ENCODE measurements around the gene NRXN3.

DNA sequence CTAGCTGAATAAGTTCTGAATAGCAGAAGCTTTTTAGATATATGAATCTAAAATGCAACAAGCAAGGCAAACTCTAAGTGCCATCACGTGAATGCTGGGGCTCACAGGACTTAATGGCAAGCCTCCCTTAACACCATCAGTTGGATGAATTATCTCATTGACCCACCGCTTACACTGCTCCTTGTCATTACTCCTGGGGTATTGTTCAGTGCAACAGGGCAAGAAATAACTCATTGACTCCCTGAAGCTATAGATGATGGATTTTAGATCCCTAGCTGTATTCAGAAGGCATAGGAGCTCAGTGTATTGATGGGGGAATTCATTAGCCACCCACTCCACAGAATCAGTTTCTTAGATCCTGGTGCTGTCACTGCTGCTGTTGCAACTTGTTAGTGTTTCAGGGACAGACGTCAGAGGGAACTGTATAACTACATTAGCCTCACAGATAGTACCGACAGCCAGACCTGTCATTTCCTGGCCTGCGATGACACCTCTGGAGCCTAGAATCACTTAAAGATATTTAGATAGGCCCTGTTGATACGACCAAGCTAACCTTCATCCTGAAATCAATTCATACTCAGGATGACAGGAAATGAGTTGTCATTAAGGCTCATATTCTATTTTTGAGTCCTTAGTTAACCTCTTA lies 1305.8 kb downstream of the NRXN3 start:
- TF ChIP-seq, protein P1, sequence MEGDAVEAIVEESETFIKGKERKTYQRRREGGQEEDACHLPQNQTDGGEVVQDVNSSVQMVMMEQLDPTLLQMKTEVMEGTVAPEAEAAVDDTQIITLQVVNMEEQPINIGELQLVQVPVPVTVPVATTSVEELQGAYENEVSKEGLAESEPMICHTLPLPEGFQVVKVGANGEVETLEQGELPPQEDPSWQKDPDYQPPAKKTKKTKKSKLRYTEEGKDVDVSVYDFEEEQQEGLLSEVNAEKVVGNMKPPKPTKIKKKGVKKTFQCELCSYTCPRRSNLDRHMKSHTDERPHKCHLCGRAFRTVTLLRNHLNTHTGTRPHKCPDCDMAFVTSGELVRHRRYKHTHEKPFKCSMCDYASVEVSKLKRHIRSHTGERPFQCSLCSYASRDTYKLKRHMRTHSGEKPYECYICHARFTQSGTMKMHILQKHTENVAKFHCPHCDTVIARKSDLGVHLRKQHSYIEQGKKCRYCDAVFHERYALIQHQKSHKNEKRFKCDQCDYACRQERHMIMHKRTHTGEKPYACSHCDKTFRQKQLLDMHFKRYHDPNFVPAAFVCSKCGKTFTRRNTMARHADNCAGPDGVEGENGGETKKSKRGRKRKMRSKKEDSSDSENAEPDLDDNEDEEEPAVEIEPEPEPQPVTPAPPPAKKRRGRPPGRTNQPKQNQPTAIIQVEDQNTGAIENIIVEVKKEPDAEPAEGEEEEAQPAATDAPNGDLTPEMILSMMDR (IDR thresholded peaks at IDR 0.05; ENCODE audit: low read length) = no peak
- no peak for TF ChIP-seq EZH2 (IDR thresholded peaks at IDR 0.05; ENCODE audit: borderline replicate concordance, low read length)

Measured in OCI-LY1 (cell line).